K562 treated with DMSO at 1 percent for 12 hours (cell line): ENCODE results near the gene ZNF814. TPM values are rescaled to one million over a fixed set of nuclear protein-coding genes. Genes with fewer than 3 reads are reported as not detected.

Source experiments
- total RNA-seq: library from RNA; unstranded; fragments of 300-600 nt; gene quantifications from 2 replicates; pipeline ENCODE4 v1.2.3, GENCODE V29; 2022; ENCODE audit not compliant: insufficient read depth

ZNF814 gene
- 1.4 and 4.3 TPM in 2 replicates for total RNA-seq

GRCh38 chr19:57888560-57889231, at the start of gene ZNF814:
TSS of gene ZNF814 (minus strand) at chr19:57889037. CDS start at chr19:57888802, 235 bp downstream.

DNA sequence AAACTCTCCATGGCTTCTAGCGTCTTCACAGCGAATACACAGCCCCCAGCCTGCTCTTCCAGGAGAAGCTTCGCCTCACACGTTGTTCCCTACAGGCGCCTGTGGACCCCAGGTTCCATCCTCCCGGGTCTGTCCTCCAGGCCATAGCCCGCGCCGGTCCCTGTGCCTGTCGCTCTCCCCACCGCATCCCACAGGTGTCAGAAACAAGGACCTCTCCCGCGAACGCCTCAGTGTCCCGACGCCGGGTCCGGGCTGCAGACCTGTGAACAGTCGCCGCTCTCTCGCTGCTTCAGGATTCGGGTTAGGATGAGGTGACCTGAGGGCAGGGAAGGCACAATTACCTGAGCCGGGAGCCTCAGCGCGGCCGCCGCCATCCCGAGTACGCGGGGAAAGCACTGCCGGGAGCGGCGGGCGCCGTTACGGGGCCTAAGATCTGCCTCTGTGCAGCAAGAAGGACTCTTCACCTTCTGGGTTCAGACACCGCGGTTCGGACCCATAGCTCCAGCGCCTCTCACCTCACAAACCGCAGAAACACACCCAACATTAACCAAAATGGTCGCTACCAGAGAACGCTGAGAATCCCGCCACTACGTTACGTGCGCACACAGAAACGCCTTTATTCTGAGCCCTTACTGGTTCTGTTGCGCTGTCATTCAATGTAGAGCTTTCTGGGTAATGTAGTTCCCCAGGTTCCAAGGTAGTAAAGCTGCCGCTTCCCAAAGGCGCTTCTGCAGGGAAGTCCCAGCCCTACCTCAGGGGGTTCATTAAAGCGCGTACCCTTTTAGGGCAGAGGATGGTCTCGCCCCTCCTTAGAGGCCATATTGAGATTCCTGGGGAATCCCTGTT, 46.2 kb upstream of the ZNF814 start, which contains the start of gene ZNF418:
Gene ZNF418, minus strand, starts transcription at position 583 of the 846 bp plus-strand sequence. CDS start 1,580 bp downstream, outside the sequence.

GRCh38 chr19:57916168-57916995, 27.5 kb upstream of the ZNF814 start, which contains the start of gene ZNF417:
TSS of gene ZNF417 (minus strand) at chr19:57916592. CDS start at chr19:57916411, 181 bp downstream.

GRCh38 chr19:57849666-57850473, 39.0 kb downstream of the ZNF814 start, which contains the start of gene ZNF587:
TSS of gene ZNF587 (plus strand) at chr19:57849859. CDS start at chr19:57850039, 180 bp downstream.

GRCh38 chr19:57830071-57830602, 58.7 kb downstream of the ZNF814 start, which contains the start of gene ZNF587B:
TSS of gene ZNF587B (plus strand) at chr19:57830299. CDS start at chr19:57830529, 230 bp downstream.

DNA sequence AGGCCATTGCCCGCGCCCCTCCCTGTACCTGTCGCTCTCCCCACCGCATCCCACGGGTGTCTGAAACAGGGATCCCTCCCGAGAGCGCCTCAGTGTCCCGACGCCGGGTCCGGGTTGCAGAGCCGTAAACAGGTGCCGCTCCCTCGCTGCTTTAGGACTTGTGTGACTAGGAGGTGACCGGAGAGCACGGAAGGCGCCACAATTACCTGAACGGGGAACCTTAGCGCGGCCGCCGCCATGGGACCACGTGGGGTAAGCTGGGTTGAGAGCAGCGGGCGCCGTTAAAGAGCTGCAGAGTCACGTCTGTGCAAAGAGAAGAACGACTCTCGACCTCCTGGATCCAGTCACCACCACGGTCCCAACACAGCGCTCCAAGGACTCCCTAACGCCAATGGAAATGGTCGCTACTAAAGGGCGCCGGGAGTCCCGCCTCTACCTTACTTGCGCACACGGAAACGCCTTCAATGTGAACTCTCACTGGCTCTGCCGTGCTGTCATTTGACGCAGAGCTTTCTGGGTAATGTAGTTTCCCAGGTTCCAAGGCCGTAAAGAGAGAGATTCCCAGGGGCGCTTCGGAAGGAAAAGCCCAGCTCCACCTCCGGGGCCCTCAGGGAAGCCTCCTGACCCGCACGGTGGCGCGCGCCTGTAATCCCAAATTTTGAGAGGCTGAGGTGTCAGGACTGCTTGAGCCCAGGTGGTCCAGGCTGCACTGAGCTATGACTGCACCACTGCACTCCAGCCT, 74.2 kb downstream of the ZNF814 start, which contains the start of gene ZNF552:
Gene ZNF552, minus strand, starts transcription at position 409 of the 742 bp plus-strand sequence. Its CDS starts 170 bp downstream, at position 239.

Other genes with a start within 250 kb of the ZNF814 start
- gene ZSCAN4, start 220.1 kb downstream of the ZNF814 start, total RNA-seq, result not detected in 2 replicates
- gene ZNF551, start 207.1 kb downstream of the ZNF814 start, total RNA-seq, result 1.1 and 5.0 TPM in 2 replicates
- not detected in 2 replicates for gene ZNF154, start 179.8 kb downstream of the ZNF814 start, total RNA-seq
- gene ZNF671, start 161.4 kb downstream of the ZNF814 start, total RNA-seq, result 0.44 and 0.84 TPM in 2 replicates
- gene ZNF776, start 142.2 kb downstream of the ZNF814 start, total RNA-seq, result 1.7 and 9.0 TPM in 2 replicates
- 1.2 and 5.0 TPM in 2 replicates for gene ZNF586, start 119.4 kb downstream of the ZNF814 start, total RNA-seq
- gene ZNF552, start 74.1 kb downstream of the ZNF814 start, total RNA-seq, result 2.8 and 7.9 TPM in 2 replicates
- gene ZNF587B, start 58.7 kb downstream of the ZNF814 start, total RNA-seq, result 2.1 and 4.1 TPM in 2 replicates
- 5.5 and 18.0 TPM in 2 replicates for gene ZNF587, start 39.2 kb downstream of the ZNF814 start, total RNA-seq
- 1.1 and 3.4 TPM in 2 replicates for gene ZNF417, start 27.6 kb upstream of the ZNF814 start, total RNA-seq
- gene ZNF418, start 46.4 kb upstream of the ZNF814 start, total RNA-seq, result 0.49 TPM in 1 of 2 replicates, not detected in the other
- 0.33 TPM in 1 of 2 replicates, not detected in the other for gene ZNF256, start 58.7 kb upstream of the ZNF814 start, total RNA-seq
- not detected in 2 replicates for gene C19orf18, start 85.5 kb upstream of the ZNF814 start, total RNA-seq
- gene ZNF606, start 113.8 kb upstream of the ZNF814 start, total RNA-seq, result 3.5 TPM in 1 of 2 replicates, not detected in the other
- gene ZSCAN1, start 145.0 kb upstream of the ZNF814 start, total RNA-seq, result not detected in 2 replicates
- not detected in 2 replicates for gene ZNF135, start 170.2 kb upstream of the ZNF814 start, total RNA-seq
- gene ZSCAN18, start 209.2 kb upstream of the ZNF814 start, total RNA-seq, result 5.5 and 9.2 TPM in 2 replicates